Hepatocyte (in vitro differentiated cells): ENCODE data around the gene PID1.

Source experiments
- CTCF ChIP-seq: fragments of 200-600 bp; sonication (generic); IDR thresholded peaks from 2 replicates; pipeline ENCODE4 v1.5.1; 2016; ENCODE audit warnings: antibody characterized with exemption, mild to moderate bottlenecking; ENCODE audit not compliant: poor library complexity
- EZH2 ChIP-seq: fragments of 200-600 bp; sonication (generic); IDR thresholded peaks from 2 replicates; pipeline ENCODE4 v1.6.1; 2016; ENCODE audit warnings: antibody characterized with exemption, mild to moderate bottlenecking, borderline replicate concordance

- no peak for TF ChIP-seq CTCF
- TF ChIP-seq EZH2, result no peak
These were observed 4.0 kb downstream of the PID1 start for GRCh38 chr2:229267080-229267479.
